ENCODE data around the gene EDEM3. TPM values are rescaled to one million over a fixed set of nuclear protein-coding genes. Genes with fewer than 3 reads are reported as not detected.
A peak's percentile ranks its signal among the peaks of the same experiment; 100 is the strongest.

EDEM3 gene
- total and polyA plus RNA-seq, 2 of the 8 experiments (the other 6 are each of a cell fraction or from before 2014, with no cell fraction given) = 1.6 to 14.0 TPM

DNA sequence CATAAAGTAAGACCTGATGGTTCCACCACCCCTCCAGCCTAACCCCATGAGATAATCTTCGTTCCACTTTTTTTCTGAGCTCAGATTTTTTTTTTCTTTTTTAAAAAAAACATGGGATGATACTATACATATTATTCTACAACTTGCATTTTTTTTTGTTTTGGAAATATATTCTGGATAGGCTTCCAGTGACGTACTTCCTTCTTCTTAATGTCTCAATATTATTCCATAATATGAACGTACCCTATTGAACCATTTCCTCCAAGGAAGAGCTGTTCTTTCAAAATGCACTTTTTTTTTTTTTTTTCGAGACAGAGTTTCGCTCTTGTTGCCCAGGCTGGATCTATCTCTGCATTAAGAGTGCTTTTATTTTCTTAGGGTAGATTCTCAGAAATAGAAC is 1.5 kb downstream of the EDEM3 start:
- no peak overlapping the region for H4K5ac ChIP-seq (ENCODE audit: insufficient read length, low read depth, low read length)
- no peak overlapping the region for H3K9ac ChIP-seq (replicated peaks in 1 of 4; ENCODE audit: extremely low read depth in 1 of 4, low read depth in 3 of 4, low read length in 3 of 4)
- no peaks in the 10 kb centered on the region for H3K36me3 ChIP-seq (ENCODE audit: control insufficient read depth in 2 of 4, insufficient read depth in 4 of 4, low read length in 3 of 4)
- H3K4me2 ChIP-seq (ENCODE audit: insufficient read depth in 1 of 2, low read depth in 2 of 2, low read length in 2 of 2) = peak overlapping the region; percentile 87 to 98; a peak in 2 of 4 replicates
- no peak overlapping the region for H2BK12ac ChIP-seq (ENCODE audit: low read depth, low read length)
- peaks cover 11% of the 10 kb centered on the region for H3K23me2 ChIP-seq (ENCODE audit: low read depth, low read length)
- ChIA-PET POLR2A (ENCODE audit: partially characterized antibody) (interaction anchor here (0.7 kb wide), 1 partner anchor 531 kb away, joined by 4 read pairs; no protein-coding TSS in a partner anchor), CTCF (ENCODE audit: partially characterized antibody) (interaction anchor here (0.7 to 1.8 kb wide), 3 partner anchors 11 to 621 kb away, joined by 3 to 7 read pairs (median 4); no protein-coding TSS in a partner anchor)
- H2BK5ac ChIP-seq (ENCODE audit: low read depth, low read length) = no peak overlapping the region
- H3K79me1 ChIP-seq (ENCODE audit: low read depth, low read length) = no peaks in the 10 kb centered on the region
- no peak overlapping the region for H3K27ac ChIP-seq (ENCODE audit: low read depth, low read length)
- peaks cover 0 to 3% of the 10 kb centered on the region in 2 experiments for H4K20me1 ChIP-seq (replicated peaks in 1 of 2; ENCODE audit: control insufficient read depth in 1 of 2, insufficient read depth in 2 of 2, low read length in 2 of 2)
- peaks cover 0 to 7% (median 1%) of the 10 kb centered on the region in 4 experiments; a peak in 3 of 7 replicates for H3K4me1 ChIP-seq (replicated peaks in 1 of 4; ENCODE audit: control insufficient read depth in 3 of 4, insufficient read depth in 4 of 4, low read length in 3 of 4)
- no peak overlapping the region for H2BK120ac ChIP-seq (replicated peaks; ENCODE audit: low read depth, low read length)
- no peak overlapping the region for H2BK20ac ChIP-seq (ENCODE audit: low read length)
- FAIRE-seq (no peak), DNase-seq (ENCODE audit: low read depth in 1 of 2, low spot score in 2 of 2) (no peak)
- no peak overlapping the region for H3K14ac ChIP-seq (ENCODE audit: insufficient read length)
- H4K8ac ChIP-seq (ENCODE audit: extremely low read depth, insufficient read depth, low read length) = no peak overlapping the region
- peak overlapping the region in 1 of 4 experiments; percentile 79; a peak in 1 of 8 replicates for H3K4me3 ChIP-seq (ENCODE audit: extremely low read depth in 1 of 4, insufficient read depth in 2 of 4, low read depth in 3 of 4, low read length in 4 of 4)
- peaks cover 0 to 5% (median 0%) of the 10 kb centered on the region in 4 experiments; a peak in 2 of 7 replicates for H3K27me3 ChIP-seq (replicated peaks in 1 of 4; ENCODE audit: control insufficient read depth in 3 of 4, extremely low read depth in 1 of 4, insufficient read depth in 3 of 4, low read length in 3 of 4)
- H3K79me2 ChIP-seq (ENCODE audit: control insufficient read depth in 1 of 2, insufficient read depth in 2 of 2, low read length in 2 of 2) = no peaks in the 10 kb centered on the region
- H3K9me3 ChIP-seq (ENCODE audit: insufficient read depth in 2 of 2, low read depth in 1 of 2, low read length in 1 of 2) = no peaks in the 10 kb centered on the region
- H3K4ac ChIP-seq (replicated peaks; ENCODE audit: insufficient read length, low read depth, low read length) = no peak overlapping the region
- H3K18ac ChIP-seq (ENCODE audit: extremely low read depth, low read length) = no peak overlapping the region
- WGBS, 2 experiments (ENCODE audit: extremely low coverage in 1 of 2, insufficient coverage in 1 of 2, insufficient read length in 1 of 2, insufficient replicate concordance in 2 of 2, low coverage in 1 of 2, low lambda C conversion rate in 2 of 2, missing lambda C conversion rate in 1 of 2) = 82% methylated on average over 5 of the region's 5 CpGs; no CpG with 5 or more reads in 1 of the 2 experiments
- H3K56ac ChIP-seq (replicated peaks; ENCODE audit: insufficient read length, low read depth, low read length) = no peak overlapping the region
- H2AK5ac ChIP-seq (ENCODE audit: low read depth, low read length) = no peak overlapping the region
- no peak overlapping the region for H3K23ac ChIP-seq (ENCODE audit: insufficient read length)
- H2BK15ac ChIP-seq (ENCODE audit: low read length) = no peak overlapping the region
- no peak overlapping the region for H4K91ac ChIP-seq (replicated peaks; ENCODE audit: insufficient read length, low read length)
- H2AFZ ChIP-seq (ENCODE audit: low read length) = no peak overlapping the region
- TF ChIP-seq POLR2AphosphoS5 (IDR thresholded peaks at IDR 0.05; ENCODE audit: low read depth, low read length) = no peak
- no peak for TF ChIP-seq SUZ12 (IDR thresholded peaks at IDR 0.05; ENCODE audit: low read length)
- TF ChIP-seq KDM5A (IDR thresholded peaks at IDR 0.05; ENCODE audit: low read length) = no peak
- no peak for TF ChIP-seq POU5F1 (IDR thresholded peaks at IDR 0.05; ENCODE audit: low read depth, low read length)
- no peak for TF ChIP-seq RBBP5 (IDR thresholded peaks at IDR 0.05; ENCODE audit: borderline replicate concordance, low read depth, low read length)
- no peak for TF ChIP-seq KDM4A (IDR thresholded peaks at IDR 0.05; ENCODE audit: low read depth, low read length, severe bottlenecking)
- TF ChIP-seq, protein P1, sequence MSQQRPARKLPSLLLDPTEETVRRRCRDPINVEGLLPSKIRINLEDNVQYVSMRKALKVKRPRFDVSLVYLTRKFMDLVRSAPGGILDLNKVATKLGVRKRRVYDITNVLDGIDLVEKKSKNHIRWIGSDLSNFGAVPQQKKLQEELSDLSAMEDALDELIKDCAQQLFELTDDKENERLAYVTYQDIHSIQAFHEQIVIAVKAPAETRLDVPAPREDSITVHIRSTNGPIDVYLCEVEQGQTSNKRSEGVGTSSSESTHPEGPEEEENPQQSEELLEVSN (IDR thresholded peaks at IDR 0.05) = no peak

Data from H1 (cell line).